Fibroblast of skin of back (primary cell): ENCODE measurements around the gene SOCS7.
A peak's percentile ranks its signal among the peaks of the same experiment; 100 is the strongest.

ENCODE experiments used
- DNase-seq: peaks from one replicate; pipeline ENCODE4 v3.0.0-alpha.2; 2013

Gene SOCS7

GRCh38 chr17:38369124-38369886 is 17.7 kb downstream of the SOCS7 start:
- no peak for DNase-seq

DNA sequence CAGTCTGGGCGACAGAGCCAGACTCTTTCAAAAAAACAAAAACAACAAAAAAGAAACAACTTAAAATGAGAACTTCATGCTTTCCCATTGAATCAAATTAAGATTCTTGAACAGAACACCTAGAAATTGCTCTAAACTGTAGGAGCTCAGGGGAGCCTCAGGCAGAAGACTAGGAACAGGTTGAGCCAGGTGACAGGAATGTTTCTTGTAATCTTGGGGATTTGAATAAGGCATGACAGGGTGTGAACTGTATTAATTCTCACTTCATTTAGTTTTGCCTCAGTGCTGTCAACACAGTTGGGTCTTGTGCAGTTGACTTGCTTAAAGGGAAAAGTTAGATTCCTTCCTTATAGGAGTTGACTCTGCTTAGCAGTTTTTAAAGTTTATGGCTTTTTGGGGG is 27.8 kb downstream of the SOCS7 start:
- DNase-seq = no peak

GRCh38 chr17:38395090-38395489 is 43.4 kb downstream of the SOCS7 start:
- DNase-seq = no peak

DNA sequence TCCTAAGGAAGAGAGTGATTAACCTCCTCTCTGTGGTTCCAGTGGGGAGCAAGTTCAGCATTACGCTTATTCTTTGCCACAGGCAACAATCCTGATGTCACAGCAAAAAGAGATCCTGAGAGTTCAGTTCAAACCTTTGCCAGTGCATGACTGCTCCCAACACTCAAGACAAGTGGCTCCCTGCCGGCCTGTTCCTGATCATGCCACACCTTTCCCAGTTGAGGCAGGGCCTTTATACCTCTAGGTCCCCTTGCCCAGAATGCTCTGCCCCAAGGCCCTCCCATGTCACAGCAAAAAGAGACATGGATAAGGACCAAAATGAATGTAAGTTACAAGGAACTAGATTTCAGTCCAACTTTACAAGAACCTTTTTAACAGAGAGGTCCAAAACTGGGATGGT is 45.6 kb downstream of the SOCS7 start:
- DNase-seq = no peak

- DNase-seq = no peak
Measured at GRCh38 chr17:38400286-38400685, 48.6 kb downstream of the SOCS7 start.

GRCh38 chr17:38401459-38401858 is 49.8 kb downstream of the SOCS7 start:
- no peak for DNase-seq

DNA sequence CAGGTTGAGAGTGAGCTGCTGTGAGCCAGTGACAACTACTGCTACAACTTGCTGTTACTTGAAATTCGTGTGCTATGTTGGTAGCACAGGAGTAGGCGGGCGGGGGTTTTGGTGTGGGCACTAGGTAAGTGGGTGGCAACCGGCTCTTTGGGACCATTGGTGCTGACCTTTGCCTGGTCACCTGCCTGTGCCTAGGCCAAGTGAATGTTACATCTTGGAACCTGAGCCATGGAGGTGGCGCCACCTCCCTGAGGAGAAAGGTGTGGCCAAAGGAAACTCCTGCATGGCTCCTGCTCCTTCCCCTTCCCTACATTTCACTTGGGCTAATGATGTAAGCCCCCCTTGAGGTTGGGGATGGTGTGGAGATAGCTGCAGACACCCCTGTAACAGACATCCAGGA is 51.3 kb downstream of the SOCS7 start:
- no peak for DNase-seq

GRCh38 chr17:38403491-38403890 is 51.8 kb downstream of the SOCS7 start:
- peak; percentile 46 for DNase-seq

- DNase-seq = no peak
Measured at GRCh38 chr17:38404174-38404943, 52.7 kb downstream of the SOCS7 start.

DNA sequence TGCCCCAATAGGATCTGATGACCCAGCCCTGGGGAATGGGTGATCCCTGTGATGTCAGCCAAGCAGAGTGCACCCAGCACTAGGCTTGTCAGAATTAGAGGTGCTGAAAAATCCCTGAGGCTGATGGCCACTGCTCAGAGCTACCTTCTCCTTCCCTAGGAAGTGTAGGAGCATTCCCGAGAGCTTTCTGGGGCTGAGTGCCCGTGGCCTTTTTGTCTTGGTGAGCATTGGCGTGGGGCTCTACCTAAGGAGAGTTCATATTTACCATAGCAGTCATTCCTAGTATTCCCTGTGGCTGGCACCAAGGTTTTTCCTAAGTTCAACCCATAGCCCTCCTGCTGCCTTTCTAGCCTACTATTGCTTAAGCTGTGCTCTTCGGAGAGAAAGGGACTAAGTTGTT is 54.0 kb downstream of the SOCS7 start:
- no peak for DNase-seq

DNA sequence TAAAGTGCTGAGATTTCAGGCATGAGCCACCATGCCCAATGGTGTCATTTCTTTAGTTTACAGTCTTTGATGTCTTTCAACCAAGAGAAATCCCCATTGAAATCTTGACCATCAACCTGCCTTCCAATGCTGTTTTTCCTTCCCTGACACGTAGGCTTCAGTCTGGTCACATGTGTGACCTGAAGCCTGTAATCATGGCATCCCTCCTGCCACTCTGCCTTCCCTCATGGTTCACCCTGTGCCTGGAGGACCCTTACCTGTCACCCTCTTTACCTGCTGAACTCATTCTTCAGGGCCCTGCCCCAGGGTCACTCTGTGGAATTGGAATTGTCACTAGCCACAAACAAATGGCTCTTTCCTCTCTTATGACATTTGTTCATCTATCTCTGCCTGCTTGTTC is 58.6 kb downstream of the SOCS7 start:
- DNase-seq = no peak

GRCh38 chr17:38415250-38416194 is 63.9 kb downstream of the SOCS7 start:
- DNase-seq = peak; percentile 79

- DNase-seq = no peak
Measured at GRCh38 chr17:38416840-38417209, 65.2 kb downstream of the SOCS7 start.

- no peak for DNase-seq
Measured at GRCh38 chr17:38417210-38417951, 65.7 kb downstream of the SOCS7 start.

DNA sequence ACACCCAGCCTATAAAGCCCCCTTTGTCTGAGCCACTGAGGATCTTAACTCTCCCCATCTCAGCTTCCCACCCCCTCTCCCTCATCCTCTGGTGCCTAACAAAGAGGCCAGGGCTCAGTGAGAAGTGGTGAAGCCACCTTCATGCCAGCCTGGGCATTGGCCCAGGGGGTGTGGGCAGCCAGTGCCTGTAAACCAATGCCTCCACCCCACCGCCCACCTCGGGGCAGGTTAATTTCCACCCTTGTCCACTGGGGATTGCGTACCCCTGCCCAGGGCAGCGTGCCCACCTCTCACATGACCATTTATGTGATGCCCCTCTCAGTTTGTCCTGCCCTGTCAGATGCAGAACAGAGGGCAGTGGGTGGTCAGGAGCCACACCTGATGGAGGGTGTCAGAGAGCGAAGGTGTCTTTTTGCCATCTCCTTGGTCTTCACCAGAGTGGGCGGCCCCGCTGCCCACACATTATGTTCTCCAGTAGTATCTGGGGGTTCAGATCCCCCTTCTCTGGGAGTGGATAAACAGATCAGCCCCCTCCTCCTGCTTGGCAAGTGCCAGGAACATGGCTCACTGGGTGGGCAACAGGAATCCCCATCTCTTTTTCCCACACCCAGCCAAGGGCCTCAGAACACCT is 66.5 kb downstream of the SOCS7 start:
- no peak for DNase-seq

- DNase-seq = no peak
Measured at GRCh38 chr17:38418693-38419507, 67.3 kb downstream of the SOCS7 start.

DNA sequence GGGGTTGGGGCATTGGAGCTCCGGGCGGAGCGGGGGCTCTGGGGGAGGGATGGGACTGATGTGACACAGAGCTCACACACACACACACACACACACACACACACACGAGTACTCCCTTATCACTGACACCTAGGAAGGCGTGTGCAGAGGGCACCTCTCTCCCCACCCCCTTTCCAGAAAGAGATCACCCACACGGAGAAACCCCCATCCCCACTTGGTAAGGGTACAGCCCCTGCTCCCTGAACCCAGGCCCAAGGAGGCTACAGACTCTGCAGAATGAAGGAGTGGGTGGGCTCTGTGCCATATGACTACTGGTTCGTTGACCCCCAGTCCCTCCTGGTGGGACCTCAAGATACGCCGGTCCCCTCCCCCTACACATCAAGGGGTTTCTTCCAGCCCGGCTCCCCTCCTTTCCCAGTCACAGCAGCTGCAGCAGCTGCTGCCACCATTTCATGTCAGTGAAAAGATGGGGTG is 67.9 kb downstream of the SOCS7 start:
- DNase-seq = no peak

DNA sequence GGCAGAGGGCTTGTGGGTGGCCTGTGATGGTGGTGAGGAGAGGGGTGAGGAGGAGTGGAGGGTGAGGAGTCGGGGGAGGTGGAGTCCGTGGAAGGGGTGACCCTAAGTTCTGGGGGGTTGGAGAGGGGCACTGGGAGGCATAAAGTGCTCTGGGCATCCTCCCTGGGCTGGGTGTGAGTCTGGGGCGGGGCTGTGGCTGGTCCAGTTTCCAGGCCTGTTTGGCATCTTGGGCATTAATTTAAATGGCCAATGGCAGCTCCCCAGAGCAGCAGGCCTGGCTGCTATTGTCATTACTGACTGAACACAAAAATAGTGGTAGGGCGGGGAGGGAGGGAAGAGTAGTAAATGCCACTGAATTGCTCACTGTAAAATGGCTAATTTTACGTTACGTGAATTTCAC is 68.9 kb downstream of the SOCS7 start:
- DNase-seq = no peak

DNA sequence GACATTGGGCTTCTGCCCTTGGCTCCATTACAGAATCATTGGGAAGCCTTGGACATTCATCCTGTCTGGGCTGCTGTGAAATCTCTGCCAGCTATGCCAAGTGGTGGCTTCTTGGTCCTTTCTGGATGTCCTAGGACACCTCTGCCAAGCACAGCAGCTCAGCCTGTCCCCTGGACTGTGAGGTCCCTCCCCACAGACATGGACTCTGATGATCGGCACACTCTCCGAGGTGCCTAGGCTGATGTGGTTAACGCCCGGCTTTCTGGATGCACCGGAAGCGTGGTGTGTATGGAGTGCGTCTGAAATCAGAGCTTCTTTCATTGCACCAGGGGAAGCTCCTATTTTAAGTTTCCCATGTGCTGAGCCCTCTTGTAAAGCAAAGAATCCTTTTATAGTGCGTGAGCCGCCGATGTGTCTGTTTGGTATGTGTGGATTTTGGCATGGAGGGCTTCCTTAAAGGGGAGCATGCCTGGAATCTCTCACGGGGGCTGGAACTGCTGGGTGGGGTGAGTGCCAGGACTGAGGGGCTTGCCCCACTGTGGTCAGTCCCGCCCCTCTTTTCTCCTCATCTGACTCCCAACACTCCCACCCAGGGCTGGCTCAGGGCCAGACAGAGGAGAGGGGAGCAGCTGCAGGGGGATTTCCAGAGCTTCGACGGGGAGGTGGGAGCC is 69.7 kb downstream of the SOCS7 start:
- DNase-seq = peak; percentile 91
